Fibroblast of mammary gland (primary cell): ENCODE data around the gene FBN1.

Source experiments
- DNase-seq: peaks from one replicate; pipeline ENCODE4 v3.0.0-alpha.2; 2010; ENCODE audit warnings: low read depth
- H3K4me3 ChIP-seq: 2 replicates; pipeline ENCODE4 v1.5.1; 2011; ENCODE audit warnings: low read depth, mild to moderate bottlenecking, low read length, moderate library complexity; ENCODE audit not compliant: control insufficient read depth
- CTCF ChIP-seq: conservative IDR thresholded peaks from 2 replicates; pipeline ENCODE4 v1.5.1; 2011; ENCODE audit warnings: low read depth, low read length, inconsistent platforms; ENCODE audit not compliant: control insufficient read depth, insufficient read depth

FBN1 gene

GRCh38 chr15:48592221-48592731 lies 53.2 kb downstream of the FBN1 start:
- no peak overlapping the region for H3K4me3 ChIP-seq
- no peak for TF ChIP-seq CTCF
- peak; percentile 94 for DNase-seq

- TF ChIP-seq CTCF: no peak
- no peak overlapping the region for H3K4me3 ChIP-seq
- no peak for DNase-seq
Observed at GRCh38 chr15:48590723-48591122, 54.8 kb downstream of the FBN1 start.

GRCh38 chr15:48584812-48585563 lies 60.5 kb downstream of the FBN1 start:
- TF ChIP-seq CTCF: no peak
- DNase-seq: no peak
- no peak overlapping the region for H3K4me3 ChIP-seq

DNA sequence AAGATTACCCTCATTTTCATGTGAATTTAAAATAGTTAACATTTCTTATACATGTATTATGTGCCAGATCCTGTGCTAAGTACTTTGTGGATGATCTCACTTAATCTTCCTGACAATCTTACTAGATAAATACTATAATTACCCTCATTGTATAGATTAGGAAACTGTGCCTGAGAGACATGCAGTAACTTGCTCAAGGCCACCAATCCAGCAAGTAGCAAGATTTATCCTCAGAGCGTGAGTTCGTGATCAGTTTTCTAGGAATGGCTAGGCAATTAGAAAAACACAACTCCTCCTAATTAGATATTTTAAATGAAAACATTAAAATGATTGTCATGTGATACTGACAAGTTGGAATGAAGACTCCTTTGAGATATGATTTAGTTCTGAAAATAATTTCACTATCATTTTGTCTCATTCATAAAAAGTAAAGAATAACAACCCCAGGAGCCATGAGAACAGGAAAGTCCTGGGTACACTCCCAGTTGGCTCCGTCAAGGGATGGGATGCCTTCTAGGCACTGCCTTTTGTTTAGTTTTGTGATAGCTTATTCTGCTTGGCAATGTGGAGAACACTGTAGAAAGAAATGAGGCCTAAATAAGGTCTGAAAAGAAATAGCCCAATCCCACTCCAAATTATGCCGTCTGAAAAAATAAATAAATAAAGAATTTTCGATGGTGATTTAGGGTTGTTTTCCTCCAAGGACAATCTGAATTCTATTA lies 61.3 kb downstream of the FBN1 start:
- no peak for TF ChIP-seq CTCF
- DNase-seq: no peak
- H3K4me3 ChIP-seq: no peak overlapping the region

DNA sequence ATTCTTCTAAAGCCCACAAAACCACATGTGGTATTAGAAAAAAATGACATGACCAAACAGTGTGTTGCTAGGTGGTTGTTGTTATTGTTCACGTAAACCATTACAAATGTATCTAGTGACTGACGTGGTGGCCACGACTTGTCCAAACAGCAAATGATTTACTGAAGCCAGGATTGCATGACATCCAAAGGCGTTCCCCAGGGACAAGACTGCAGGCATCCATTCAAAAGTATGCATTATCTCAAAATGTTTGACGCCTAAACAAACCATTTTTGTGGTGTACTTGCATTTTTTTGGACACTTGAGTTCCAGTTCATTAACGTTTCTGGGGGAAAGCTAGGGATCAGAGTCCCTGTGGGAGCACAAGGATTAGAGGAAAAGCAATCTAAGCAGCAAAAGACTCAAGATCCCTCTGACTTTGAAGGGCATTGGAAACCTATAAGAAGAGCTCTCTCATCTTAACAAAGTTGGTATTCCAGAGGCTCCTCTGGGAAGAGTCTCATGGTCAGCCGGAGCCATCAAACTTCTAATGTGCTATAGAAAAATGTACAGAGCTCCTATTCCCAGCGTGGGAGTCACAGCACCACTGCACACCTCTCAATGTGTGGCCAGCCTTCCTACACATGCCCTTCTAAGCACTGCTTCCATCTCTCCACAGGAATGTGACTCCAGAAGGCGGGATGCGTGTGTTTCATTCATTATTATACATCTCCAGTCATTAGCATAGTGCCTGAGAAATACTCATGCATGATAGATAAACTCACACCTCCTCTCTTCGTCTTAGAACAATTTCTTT lies 62.9 kb downstream of the FBN1 start:
- H3K4me3 ChIP-seq: no peak overlapping the region
- TF ChIP-seq CTCF: no peak
- DNase-seq: peak; percentile 96

GRCh38 chr15:48581219-48581618 lies 64.3 kb downstream of the FBN1 start:
- DNase-seq: peak; percentile 51
- no peak for TF ChIP-seq CTCF

More at GRCh38 chr15:48581219-48581618, 64.3 kb downstream of the FBN1 start:
- no peak overlapping the region for H3K4me3 ChIP-seq
